Loucy (cell line): Measurements from ENCODE around the gene ISLR2.
"Not testable (repeated sequence)": the region's sequence is repeated elsewhere in the genome, so short reads cannot be mapped to it uniquely, and the experiment has no call there.

Source experiments
- H2AFZ ChIP-seq: fragments of 200-600 bp; sonication (generic); 2 replicates; pipeline ENCODE4 v1.6.0; 2016; ENCODE audit warnings: antibody characterized with exemption, mild to moderate bottlenecking, low read length, moderate library complexity
- H3F3A ChIP-seq: fragments of 200-600 bp; 2 replicates; pipeline ENCODE4 v1.6.0; 2016; ENCODE audit warnings: antibody characterized with exemption, low read depth, mild to moderate bottlenecking
- H3K27me3 ChIP-seq: fragments of 200-600 bp; sonication (generic); 2 replicates; pipeline ENCODE4 v1.6.1; 2014; ENCODE audit warnings: low read length, mild to moderate bottlenecking; ENCODE audit not compliant: insufficient read depth, poor library complexity, severe bottlenecking
- H3K36me3 ChIP-seq: fragments of 200-600 bp; sonication (generic); 2 replicates; pipeline ENCODE4 v1.6.1; 2016; ENCODE audit warnings: low read length; ENCODE audit not compliant: insufficient read depth
- H3K4me1 ChIP-seq: fragments of 200-600 bp; sonication (generic); 2 replicates; pipeline ENCODE4 v1.5.1; 2014; ENCODE audit warnings: low read length, mild to moderate bottlenecking; ENCODE audit not compliant: insufficient read depth, poor library complexity, severe bottlenecking
- H3K4me2 ChIP-seq: fragments of 200-600 bp; sonication (generic); 2 replicates; pipeline ENCODE4 v1.6.0; 2014; ENCODE audit warnings: antibody characterized with exemption, low read length, low read depth, mild to moderate bottlenecking; ENCODE audit not compliant: poor library complexity, severe bottlenecking
- H3K4me3 ChIP-seq: fragments of 200-600 bp; sonication (generic); 2 replicates; pipeline ENCODE4 v1.5.1; 2014; ENCODE audit warnings: low read length, mild to moderate bottlenecking, mixed read lengths; ENCODE audit not compliant: poor library complexity, severe bottlenecking
- H3K79me2 ChIP-seq: fragments of 200-600 bp; sonication (generic); 2 replicates; pipeline ENCODE4 v1.6.1; 2014; ENCODE audit warnings: low read length; ENCODE audit not compliant: insufficient read depth
- H3K9ac ChIP-seq: fragments of 200-600 bp; sonication (generic); 2 replicates; pipeline ENCODE4 v1.6.0; 2014; ENCODE audit warnings: mild to moderate bottlenecking, low read depth, low read length, moderate library complexity; ENCODE audit not compliant: poor library complexity, severe bottlenecking
- H3K9me2 ChIP-seq: fragments of 200-600 bp; sonication (generic); replicated peaks from 2 replicates; pipeline ENCODE4 v1.6.1; 2016; ENCODE audit warnings: low read depth, low read length, mixed read lengths
- H3K9me3 ChIP-seq: fragments of 200-600 bp; sonication (generic); 2 replicates; pipeline ENCODE4 v1.6.1; 2014; ENCODE audit warnings: mild to moderate bottlenecking, antibody characterized with exemption, low read length, low read depth; ENCODE audit not compliant: insufficient read depth
- H4K20me1 ChIP-seq: fragments of 200-600 bp; sonication (generic); 2 replicates; pipeline ENCODE4 v1.6.0; 2014; ENCODE audit warnings: antibody characterized with exemption, low read length, mild to moderate bottlenecking; ENCODE audit not compliant: insufficient read depth, poor library complexity, severe bottlenecking
- EZH2phosphoT487 ChIP-seq: fragments of 200-600 bp; IDR thresholded peaks from 2 replicates; pipeline ENCODE4 v1.6.1; 2018; ENCODE audit warnings: antibody characterized with exemption, mild to moderate bottlenecking, moderate library complexity, borderline replicate concordance
- TF ChIP-seq, protein P1 (sequence below): fragments of 200-600 bp; sonication (generic); conservative IDR thresholded peaks from 2 replicates; pipeline ENCODE4 v1.5.1; 2014; ENCODE audit warnings: mild to moderate bottlenecking, antibody characterized with exemption, low read length

Gene ISLR2, protein sequence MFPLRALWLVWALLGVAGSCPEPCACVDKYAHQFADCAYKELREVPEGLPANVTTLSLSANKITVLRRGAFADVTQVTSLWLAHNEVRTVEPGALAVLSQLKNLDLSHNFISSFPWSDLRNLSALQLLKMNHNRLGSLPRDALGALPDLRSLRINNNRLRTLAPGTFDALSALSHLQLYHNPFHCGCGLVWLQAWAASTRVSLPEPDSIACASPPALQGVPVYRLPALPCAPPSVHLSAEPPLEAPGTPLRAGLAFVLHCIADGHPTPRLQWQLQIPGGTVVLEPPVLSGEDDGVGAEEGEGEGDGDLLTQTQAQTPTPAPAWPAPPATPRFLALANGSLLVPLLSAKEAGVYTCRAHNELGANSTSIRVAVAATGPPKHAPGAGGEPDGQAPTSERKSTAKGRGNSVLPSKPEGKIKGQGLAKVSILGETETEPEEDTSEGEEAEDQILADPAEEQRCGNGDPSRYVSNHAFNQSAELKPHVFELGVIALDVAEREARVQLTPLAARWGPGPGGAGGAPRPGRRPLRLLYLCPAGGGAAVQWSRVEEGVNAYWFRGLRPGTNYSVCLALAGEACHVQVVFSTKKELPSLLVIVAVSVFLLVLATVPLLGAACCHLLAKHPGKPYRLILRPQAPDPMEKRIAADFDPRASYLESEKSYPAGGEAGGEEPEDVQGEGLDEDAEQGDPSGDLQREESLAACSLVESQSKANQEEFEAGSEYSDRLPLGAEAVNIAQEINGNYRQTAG

GRCh38 chr15:74130155-74130848 is at the start of gene ISLR2:
TSS of gene ISLR2 (plus strand) at chr15:74130586. CDS start at chr15:74132755, 2,169 bp downstream.
- H3K27me3 ChIP-seq, result no peaks in the 10 kb centered on the region
- H3K79me2 ChIP-seq, result no peaks in the 10 kb centered on the region
- no peak within 1 kb of the TSS for H3K9ac ChIP-seq
- H3K36me3 ChIP-seq, result no peaks in the 10 kb centered on the region
- no peaks in the 10 kb centered on the region for H4K20me1 ChIP-seq
- H3K4me1 ChIP-seq, result no peaks in the 10 kb centered on the region
- no peaks in the 10 kb centered on the region for H3K9me2 ChIP-seq
- no peak within 1 kb of the TSS for H3K4me2 ChIP-seq
- H2AFZ ChIP-seq, result no peak within 1 kb of the TSS
- no peaks in the 10 kb centered on the region for H3K9me3 ChIP-seq
- TF ChIP-seq EZH2phosphoT487, result no peak
- TF ChIP-seq, protein P1, sequence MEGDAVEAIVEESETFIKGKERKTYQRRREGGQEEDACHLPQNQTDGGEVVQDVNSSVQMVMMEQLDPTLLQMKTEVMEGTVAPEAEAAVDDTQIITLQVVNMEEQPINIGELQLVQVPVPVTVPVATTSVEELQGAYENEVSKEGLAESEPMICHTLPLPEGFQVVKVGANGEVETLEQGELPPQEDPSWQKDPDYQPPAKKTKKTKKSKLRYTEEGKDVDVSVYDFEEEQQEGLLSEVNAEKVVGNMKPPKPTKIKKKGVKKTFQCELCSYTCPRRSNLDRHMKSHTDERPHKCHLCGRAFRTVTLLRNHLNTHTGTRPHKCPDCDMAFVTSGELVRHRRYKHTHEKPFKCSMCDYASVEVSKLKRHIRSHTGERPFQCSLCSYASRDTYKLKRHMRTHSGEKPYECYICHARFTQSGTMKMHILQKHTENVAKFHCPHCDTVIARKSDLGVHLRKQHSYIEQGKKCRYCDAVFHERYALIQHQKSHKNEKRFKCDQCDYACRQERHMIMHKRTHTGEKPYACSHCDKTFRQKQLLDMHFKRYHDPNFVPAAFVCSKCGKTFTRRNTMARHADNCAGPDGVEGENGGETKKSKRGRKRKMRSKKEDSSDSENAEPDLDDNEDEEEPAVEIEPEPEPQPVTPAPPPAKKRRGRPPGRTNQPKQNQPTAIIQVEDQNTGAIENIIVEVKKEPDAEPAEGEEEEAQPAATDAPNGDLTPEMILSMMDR, result no peak
- H3F3A ChIP-seq, result no peaks in the 10 kb centered on the region
- H3K4me3 ChIP-seq, result no peak within 1 kb of the TSS

DNA sequence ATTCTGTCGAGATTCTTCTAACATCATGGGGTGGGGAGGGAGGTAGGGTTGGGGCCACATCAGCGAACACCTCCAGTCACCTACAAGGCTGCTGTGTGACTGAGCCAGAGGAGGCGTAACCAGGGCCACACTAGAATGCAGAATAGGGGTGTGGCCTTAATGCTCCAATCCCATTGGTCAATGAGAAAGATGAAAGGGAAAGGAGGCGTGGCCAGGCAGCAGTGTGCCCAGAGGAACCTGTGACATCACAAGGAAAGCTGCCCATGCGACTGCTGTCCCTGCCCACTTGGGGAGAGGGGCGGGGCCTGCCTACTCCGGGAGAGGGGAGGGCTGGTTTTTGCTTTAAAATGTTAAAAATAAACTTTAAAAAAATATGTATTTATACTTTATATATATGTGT is 47.9 kb upstream of the ISLR2 start, which contains the start of gene GOLGA6A:
TSS of gene GOLGA6A (minus strand) at position 101 of the 400 bp plus-strand sequence. CDS start at position 60, 41 bp downstream.
- H2AFZ ChIP-seq, H3K9me2 ChIP-seq, H3K4me3 ChIP-seq, H3K79me2 ChIP-seq, H3K9me3 ChIP-seq, H3K9ac ChIP-seq, H3K4me1 ChIP-seq, H3F3A ChIP-seq, H3K36me3 ChIP-seq, H3K27me3 ChIP-seq, H3K4me2 ChIP-seq, H4K20me1 ChIP-seq: not testable (repeated sequence)

GRCh38 chr15:74094567-74094966 is 35.8 kb upstream of the ISLR2 start:
- H3K9me2 ChIP-seq, H2AFZ ChIP-seq, H3K36me3 ChIP-seq, H4K20me1 ChIP-seq, H3K4me2 ChIP-seq, H3K4me1 ChIP-seq, H3K79me2 ChIP-seq, H3K4me3 ChIP-seq, H3K27me3 ChIP-seq, H3K9ac ChIP-seq, H3K9me3 ChIP-seq, H3F3A ChIP-seq: not testable (repeated sequence)

DNA sequence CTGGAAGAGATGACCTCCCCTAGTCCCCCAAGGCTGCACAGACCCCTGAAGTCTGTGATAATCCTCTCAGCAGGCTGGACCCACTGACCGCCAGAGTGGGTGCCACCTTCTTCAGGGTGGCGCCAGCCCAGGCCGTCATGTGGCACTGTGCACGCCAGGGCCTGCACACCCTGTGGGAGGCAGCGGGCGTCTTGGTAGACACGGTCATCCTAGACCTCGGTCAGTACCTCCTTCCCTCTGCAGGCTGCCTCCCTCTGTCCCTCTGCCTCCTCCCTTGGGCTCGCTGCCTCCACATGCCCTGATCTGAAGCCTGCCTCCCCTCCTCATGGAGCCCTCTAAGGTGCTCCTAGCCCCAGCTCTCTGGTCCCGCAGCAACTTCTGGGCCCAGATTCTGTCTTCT is 34.8 kb upstream of the ISLR2 start:
- not testable (repeated sequence) for H3K4me1 ChIP-seq, H3K9ac ChIP-seq, H3K9me2 ChIP-seq, H4K20me1 ChIP-seq, H3K4me3 ChIP-seq, H2AFZ ChIP-seq, H3K36me3 ChIP-seq, H3K9me3 ChIP-seq, H3K27me3 ChIP-seq, H3F3A ChIP-seq, H3K79me2 ChIP-seq, H3K4me2 ChIP-seq

DNA sequence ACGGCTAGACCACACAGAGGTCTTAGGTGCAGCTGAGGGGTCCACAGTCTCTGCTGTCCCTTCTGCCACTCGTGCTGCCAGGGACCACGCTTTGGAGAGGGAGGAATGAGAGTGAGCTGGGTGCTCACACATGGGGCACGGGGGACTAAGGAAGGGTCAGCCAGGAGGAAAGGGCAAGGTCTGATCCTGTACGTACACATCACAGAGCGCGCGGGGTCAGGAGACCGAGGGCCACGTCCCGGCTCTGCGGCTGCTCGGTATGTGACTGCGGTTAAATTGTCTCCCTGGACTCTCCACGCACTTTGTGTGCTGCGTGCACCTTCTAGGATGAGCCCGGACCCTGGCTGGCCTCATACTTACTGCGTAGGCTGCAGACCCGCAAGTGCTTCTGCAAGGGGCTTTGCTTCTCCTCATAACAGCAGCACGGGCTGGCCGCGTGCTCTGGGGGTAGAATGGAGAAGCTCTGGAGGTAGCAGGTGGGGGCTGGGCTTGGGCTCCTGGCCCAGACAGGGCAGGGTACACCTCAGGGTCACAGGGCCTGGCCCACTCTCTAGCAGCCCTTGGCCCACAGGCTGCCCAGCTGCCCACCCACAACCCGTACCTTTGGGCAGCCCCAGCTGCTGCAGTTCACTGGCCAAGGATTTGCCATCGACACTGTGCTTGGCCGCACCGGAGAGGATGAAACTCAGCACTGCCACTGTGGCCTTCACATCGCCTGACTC is 33.5 kb upstream of the ISLR2 start:
- not testable (repeated sequence) for H3K4me2 ChIP-seq, H3K9ac ChIP-seq, H3K36me3 ChIP-seq, H3K4me1 ChIP-seq, H2AFZ ChIP-seq, H3K27me3 ChIP-seq, H3K79me2 ChIP-seq, H3K9me2 ChIP-seq, H3K4me3 ChIP-seq, H3F3A ChIP-seq, H3K9me3 ChIP-seq, H4K20me1 ChIP-seq
